ENCODE measurements around the gene FBXO39. TPM values are rescaled to one million over a fixed set of nuclear protein-coding genes. Genes with fewer than 3 reads are reported as not detected.

Gene FBXO39
- total and polyA plus RNA-seq, 8 donors: 0.25 to 1.3 (median 0.73) TPM; not detected in 5

- 46 to 66% (median 57%) methylated on average over 3 of the region's 3 CpGs for WGBS, 5 donors
- Histone ChIP-seq H3K27me3 (peaks cover 6 to 50% (median 7%) of the 10 kb centered on the region in 3 donors), H3K27ac (no peak overlapping the region), H3K9me3 (peaks cover 0 to 15% (median 12%) of the 10 kb centered on the region in 4 donors), H3K4me3 (no peak overlapping the region), H3K36me3 (no peaks in the 10 kb centered on the region), H3K4me1 (peaks cover 0 to 5% (median 2%) of the 10 kb centered on the region in 4 donors)
- TF ChIP-seq POLR2AphosphoS5 (IDR thresholded peaks at IDR 0.05) (no peak), CTCF (IDR thresholded peaks at IDR 0.05) (no peak), POLR2A (IDR thresholded peaks at IDR 0.05) (no peak), EP300 (IDR thresholded peaks at IDR 0.05) (no peak)
- intact Hi-C loops (cut with DNase I; ENCODE audit: low total_unique reads): no loop called here
- DNase-seq: no peak
These were observed 4.9 kb downstream of the FBXO39 start for GRCh38 chr17:6780886-6781285.

GRCh38 chr17:6782244-6782643 is 6.2 kb downstream of the FBXO39 start:
- H3K4me1 ChIP-seq: no peaks in the 10 kb centered on the region
- H3K27me3 ChIP-seq: peaks cover 0 to 45% (median 0%) of the 10 kb centered on the region in 3 donors
- no peaks in the 10 kb centered on the region for H3K36me3 ChIP-seq
- H3K9me3 ChIP-seq: peaks cover 0 to 12% (median 9%) of the 10 kb centered on the region in 4 donors
- DNase-seq: no peak
- no peak overlapping the region for H3K4me3 ChIP-seq
- TF ChIP-seq POLR2AphosphoS5 (IDR thresholded peaks at IDR 0.05) (no peak), CTCF (IDR thresholded peaks at IDR 0.05) (no peak), EP300 (IDR thresholded peaks at IDR 0.05) (no peak), POLR2A (IDR thresholded peaks at IDR 0.05) (no peak)
- WGBS, 5 donors: 81 to 92% (median 92%) methylated on average over 4 of the region's 4 CpGs
- no peak overlapping the region for H3K27ac ChIP-seq
- intact Hi-C loops (cut with DNase I; ENCODE audit: low total_unique reads): no loop called here

GRCh38 chr17:6786618-6787017 is 10.6 kb downstream of the FBXO39 start:
- intact Hi-C loops (cut with DNase I; ENCODE audit: low total_unique reads): no loop called here
- peaks cover 0 to 39% (median 6%) of the 10 kb centered on the region in 3 donors for H3K27me3 ChIP-seq
- H3K36me3 ChIP-seq: no peaks in the 10 kb centered on the region
- H3K9me3 ChIP-seq: peaks cover 0 to 12% (median 5%) of the 10 kb centered on the region in 4 donors
- TF ChIP-seq CTCF (IDR thresholded peaks at IDR 0.05) (no peak), EP300 (IDR thresholded peaks at IDR 0.05) (no peak), POLR2AphosphoS5 (IDR thresholded peaks at IDR 0.05) (no peak)
- H3K4me1 ChIP-seq: no peaks in the 10 kb centered on the region
- no peak overlapping the region for H3K4me3 ChIP-seq
- no peak overlapping the region for H3K27ac ChIP-seq
- no peak for DNase-seq
- WGBS, 5 donors: 54 to 73% (median 59%) methylated on average over 8 of the region's 8 CpGs

GRCh38 chr17:6787081-6787693 is 11.2 kb downstream of the FBXO39 start:
- DNase-seq: no peak
- intact Hi-C loops (cut with DNase I; ENCODE audit: low total_unique reads): no loop called here
- Histone ChIP-seq H3K27me3 (peaks cover 0 to 45% (median 6%) of the 10 kb centered on the region in 3 donors), H3K36me3 (no peaks in the 10 kb centered on the region), H3K9me3 (peaks cover 0 to 12% (median 5%) of the 10 kb centered on the region in 4 donors), H3K4me1 (no peaks in the 10 kb centered on the region), H3K27ac (no peak overlapping the region), H3K4me3 (no peak overlapping the region)
- TF ChIP-seq EP300 (IDR thresholded peaks at IDR 0.05) (no peak), POLR2AphosphoS5 (IDR thresholded peaks at IDR 0.05) (no peak), POLR2A (IDR thresholded peaks at IDR 0.05) (no peak), CTCF (IDR thresholded peaks at IDR 0.05) (no peak)
- WGBS, 5 donors: 33 to 41% (median 40%) methylated on average over 10 of the region's 10 CpGs

All from stomach (tissue), 9 donors.